GM21360 (cell line): ENCODE results near the gene SRRT.
"Not testable (repeated sequence)": the region's sequence is repeated elsewhere in the genome, so short reads cannot be mapped to it uniquely, and the experiment has no call there.

Experiments
- ATAC-seq: cut with Tn5 transposase; IDR thresholded peaks from one replicate; pipeline ENCODE4 v1.9.1; 2021; ENCODE audit warnings: mild to moderate bottlenecking, moderate library complexity; ENCODE audit not compliant: unreplicated experiment

The SRRT gene

DNA sequence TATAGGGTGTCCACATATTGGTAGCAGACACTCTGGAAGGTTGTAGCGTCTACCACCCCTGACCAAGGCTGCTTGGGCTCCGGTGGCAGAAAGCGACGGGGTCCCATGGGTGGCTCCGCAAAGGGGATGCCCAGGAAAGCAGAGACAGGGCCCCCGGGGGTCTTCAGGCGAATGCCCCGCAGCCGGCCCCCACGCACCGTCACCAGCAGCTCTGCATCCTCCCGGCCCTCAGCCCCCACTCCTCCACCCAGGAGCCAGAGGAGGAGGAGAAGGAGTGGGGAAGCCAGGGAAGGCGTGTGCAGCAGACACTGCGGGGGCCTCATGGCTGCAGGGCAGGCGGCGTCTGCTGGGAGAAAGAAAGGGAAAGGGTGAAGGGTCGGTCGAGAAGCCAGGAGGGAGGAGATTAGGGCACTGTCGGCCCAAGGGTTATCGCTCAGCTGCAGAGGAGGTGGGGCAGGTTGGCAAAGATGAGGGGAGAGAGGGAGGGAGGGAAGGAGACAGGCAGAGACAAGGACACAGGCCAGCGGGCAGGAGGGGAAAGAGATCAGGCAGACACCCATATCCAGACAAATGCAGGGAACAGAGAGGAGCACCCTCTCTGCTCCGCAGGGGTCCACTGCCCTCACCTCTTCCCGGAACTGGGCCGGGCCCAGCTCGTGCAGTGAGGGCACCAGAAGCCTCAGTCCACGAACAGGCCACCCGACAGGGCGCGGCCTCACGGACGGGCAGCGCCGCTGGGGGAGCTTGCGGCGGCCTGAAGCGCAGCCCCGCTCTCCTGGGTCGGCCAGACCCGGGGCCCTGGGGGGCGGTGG, 19.2 kb downstream of the SRRT start:
- ATAC-seq = no peak

DNA sequence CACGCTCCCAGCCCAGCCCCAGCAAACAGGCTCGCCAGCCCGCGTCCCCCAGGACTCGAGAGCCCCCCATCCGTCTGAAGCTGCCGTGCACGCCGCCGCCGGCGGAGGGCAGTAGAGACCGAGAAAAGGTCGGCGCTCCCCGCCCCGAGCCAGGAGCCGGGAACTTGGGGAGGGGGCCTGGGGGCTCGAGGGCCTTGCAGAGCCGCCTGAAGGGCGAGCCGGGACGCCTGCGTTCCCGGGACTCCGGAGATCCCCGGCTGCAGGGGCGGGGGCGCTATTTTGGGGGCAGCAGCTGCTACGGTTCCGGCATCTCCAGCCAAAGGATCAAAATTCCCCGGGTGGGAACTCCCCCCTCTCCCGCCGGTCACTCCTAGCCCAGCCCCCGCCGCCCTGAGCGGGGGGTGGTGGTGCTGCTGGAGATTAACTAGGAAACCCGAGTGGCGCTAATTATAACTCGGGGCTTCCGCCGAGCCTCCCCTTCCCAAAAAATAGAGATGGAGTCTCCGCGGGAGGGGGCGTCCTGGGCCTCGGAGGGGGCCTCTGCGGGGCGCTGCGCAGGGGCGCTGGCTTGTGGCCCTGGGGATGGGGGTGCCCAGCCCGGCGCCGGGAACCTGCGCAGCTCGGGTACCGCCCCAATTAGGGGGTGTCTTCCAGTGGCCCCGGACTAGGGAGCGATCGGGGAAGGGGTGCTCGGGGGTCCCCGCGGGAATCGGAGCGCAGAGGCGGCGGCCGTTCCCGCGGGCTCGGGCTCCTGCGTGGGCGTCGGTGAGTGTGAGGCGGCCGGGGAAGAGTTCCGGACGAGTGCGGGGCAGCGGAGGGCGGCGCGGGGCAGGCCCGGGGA, 20.2 kb downstream of the SRRT start:
- ATAC-seq = no peak

DNA sequence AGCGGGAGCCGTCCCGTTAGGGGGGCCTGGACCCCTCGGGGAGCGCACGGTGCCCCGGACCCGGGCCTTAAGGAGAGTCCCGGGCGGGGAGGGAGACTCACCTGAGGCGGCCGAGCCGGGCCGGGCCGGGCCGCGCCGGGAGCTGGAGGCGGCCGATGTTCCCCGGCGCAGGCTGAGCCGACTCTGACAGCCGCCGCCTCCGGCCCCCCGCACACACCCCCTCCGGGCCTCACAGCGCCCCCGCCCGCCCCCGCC, 20.7 kb downstream of the SRRT start, which contains the start of gene ACHE:
Gene ACHE, minus strand, starts transcription at position 188 of the 255 bp plus-strand sequence. CDS start 1,656 bp downstream, outside the sequence.
- ATAC-seq = no peak

DNA sequence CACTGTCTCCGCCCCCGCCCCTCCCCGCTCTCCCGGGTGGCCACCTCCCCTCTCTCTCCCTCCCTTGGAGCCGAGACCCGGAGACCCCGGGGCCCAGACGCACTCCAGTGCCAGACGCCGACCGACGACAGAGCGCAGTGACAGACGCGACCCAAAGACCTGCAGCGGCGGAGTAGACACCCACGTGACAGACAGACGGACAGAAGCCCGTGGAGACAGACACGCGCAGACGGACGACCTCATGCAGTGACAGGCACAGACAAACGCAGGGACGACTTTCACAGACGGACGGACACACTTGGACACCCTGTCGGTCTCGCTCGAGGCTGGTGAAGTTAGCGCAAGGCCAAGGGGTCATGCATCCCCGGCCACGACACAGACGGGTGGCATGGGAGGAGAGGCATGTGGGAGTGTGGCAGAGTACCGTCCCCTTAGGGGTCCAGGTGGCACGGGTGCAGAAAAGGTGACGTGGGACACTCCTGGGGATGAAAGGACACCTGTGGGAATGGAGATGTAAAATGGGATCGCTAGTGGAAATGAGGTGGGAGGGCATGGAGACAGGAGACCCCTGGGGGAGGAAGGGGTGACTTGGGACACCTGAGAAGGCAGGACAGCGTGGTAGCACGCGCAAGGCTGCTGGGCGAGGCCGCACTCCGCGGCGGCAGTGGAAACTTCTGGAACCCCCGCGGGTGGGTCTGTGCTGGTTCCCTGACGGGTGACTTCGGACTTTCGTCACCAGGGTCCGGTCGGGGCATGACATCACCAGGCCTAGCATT, 21.2 kb downstream of the SRRT start:
- no peak for ATAC-seq

DNA sequence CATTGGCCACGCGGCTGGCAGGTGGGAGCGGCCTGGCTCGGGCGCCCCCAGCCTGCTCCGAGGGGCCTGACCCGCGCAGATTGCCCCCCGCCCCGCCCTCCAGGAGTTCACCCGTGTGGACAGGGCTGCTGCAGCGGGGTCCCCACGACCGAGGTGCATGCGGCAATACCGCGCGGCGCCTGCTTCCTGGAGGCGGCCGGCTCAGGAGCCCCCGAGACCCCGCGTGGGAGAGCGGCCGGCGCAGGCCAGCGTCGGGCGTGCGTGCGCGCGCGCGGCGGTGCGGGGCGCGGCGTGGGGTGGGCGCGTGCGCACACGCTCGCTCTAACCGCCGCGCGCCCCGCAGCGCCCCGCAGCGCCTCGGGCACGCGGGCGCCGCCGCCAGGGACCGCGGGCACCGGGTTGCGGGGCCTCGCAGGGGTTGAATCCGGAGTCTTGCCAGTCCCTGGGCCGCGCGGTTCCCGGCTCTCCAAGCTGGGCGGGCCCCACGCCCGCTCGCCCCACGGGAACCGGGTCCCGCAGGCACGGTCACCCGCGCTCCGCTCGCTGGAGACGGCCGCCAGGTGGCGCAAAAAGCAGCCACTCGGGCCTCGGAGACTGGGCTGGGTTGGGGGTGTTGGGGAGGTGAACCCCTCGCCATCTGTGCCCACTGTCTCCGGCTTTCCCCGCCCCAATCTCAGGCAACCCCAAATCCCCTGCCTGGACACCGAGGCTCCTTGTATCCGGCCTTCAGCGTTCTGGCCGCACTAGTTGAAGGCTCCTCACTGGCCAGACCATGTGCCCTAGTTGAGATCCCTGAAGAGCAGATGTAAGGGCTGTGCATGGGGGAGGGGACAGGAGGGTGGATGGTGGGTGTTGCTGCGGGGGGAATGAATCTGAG, 22.1 kb downstream of the SRRT start:
- ATAC-seq = no peak

DNA sequence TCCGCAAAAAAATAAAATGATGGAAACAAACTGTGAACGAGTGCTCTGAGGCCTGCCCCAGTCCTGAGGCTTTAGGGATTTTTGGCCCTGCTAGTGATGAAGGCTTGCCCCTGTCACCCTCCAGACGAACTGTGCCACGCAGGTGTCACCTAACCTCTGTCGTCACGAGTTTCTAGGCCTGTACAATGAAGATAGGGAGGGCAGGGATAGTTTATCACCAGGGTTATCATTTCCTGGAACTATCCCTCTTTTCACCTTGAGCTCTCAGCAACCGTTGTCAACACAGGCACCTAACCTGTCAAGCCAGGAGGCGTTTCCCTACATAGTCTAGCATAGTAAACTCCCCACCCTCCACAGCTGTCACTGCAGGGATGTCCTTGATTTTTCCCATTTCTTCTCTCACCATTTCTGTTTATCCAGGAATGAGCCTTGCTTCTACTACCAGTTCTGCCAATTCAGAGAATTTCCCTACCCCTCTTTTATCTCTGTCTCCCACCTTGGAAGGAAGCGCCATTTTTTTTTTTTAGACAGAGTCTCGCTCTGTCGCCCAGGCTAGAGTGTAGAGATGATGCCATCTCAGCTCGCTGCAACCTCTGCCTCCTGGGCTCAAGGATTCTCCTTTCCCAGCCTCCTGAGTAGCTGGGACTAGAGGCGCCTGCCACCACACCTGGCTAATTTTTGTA, 23.0 kb downstream of the SRRT start:
- ATAC-seq = no peak

DNA sequence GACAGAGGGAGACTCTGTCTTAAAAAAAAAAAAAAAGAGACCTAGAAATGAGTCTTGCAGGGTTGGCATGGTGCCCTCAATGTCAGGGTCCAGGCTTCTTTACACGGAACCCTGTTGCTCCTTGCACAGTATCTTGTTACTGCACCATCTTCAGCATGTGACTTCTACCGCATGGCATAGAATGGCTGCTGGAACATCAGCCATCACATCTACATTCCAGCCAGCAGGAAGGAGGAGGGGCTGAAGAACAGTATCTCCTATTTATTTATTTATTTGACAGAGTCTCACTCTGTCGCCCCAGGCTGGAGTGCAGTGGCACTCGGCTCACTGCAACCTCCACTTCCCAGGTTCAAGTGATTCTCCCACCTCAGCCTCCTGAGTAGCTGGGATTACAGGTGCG, 24.5 kb downstream of the SRRT start:
- ATAC-seq = no peak

DNA sequence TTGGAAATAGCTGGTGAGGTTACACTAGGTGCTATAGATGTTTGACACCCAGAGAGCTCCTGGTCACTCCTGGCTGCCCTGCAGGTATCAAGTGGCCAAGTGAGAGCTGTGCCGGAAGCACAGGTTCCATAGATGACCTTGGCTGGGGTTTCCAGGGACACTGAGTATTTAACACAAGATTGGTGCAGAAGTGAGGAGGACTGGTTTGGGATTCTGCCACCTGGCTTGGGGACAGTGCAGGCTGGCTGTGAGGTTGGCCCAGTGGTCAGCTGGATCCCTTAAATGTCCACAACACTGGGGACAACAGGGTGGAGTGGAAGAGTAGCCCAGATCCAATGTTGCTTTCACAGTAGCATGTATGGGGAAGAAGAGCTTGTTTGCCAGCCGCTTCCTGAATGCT, 26.1 kb downstream of the SRRT start:
- ATAC-seq = no peak

DNA sequence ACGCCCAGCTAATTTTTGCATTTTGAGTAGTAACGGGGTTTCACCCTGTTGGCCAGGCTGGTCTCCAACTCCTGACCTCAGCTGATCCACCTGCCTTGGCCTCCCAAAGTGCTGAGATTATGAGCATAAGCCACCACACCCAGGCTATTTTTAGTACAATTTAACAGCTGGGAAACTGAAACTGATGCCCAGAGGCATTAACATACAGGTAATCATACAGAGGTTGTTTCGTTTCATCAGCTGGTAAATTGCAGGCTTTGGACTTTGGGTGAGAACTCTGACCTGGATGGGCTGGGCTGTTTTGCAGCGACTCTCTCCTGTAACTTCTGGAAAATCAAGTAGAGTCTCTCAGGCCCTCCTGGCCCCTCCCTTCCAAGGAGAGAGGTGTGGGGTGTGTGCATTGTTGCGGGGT, 27.0 kb downstream of the SRRT start:
- ATAC-seq = no peak

DNA sequence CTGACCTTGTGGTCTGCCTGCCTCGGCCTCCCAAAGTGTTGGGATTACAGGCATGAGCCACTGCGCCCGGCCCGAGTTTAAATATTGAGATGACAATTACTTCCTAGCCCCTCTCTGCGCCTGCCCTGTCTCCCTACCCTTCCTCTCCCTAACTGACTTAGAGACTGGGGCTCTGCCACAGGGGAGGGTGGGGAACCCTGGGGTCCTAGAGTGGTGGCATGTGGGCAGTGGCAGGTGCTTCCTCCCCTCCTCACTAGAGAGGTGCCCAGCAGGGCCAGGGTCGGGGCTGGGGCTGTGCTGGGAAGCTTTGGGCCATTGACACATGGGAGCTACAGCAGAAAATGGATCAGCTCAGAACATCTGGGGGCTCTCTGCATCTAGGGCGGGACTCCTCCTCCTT, 27.7 kb downstream of the SRRT start:
- ATAC-seq = no peak

DNA sequence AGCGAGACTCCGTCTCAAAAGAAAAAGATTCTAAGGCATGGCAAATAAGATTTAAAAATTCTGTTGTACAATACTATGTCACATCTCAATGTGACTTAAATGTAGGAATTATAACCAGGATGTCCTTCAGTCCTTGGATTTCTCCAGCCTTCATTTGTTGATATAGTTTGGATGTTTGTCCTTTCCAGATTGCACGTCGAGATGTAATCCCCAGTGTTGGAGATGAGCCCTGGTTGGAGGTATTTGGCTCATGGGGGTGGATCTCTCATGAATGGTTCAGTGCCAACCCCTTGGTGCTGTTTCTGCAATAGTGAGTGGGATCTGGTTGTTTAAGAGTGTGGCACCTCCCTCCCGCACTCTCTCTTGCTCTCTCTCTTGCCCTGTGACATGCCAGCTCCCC, 33.6 kb downstream of the SRRT start:
- no peak for ATAC-seq

DNA sequence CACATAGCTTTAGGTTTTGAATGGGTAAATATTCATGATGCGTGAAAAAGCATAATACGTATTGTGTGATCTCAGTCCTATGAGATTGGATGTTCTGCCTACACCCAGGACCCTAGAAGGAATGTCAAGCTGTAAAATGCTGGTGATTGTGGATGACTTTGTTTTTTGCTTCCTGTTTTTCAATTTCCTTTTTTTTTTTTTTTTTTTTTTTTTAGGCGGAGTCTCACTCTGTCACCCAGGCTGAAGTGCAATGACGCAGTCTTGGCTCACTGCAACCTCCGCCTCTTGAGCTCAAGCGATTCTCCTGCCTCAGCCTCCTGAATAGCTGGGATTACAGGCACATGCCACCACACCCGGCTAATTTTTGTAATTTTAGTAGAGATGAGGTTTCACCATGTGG, 35.5 kb downstream of the SRRT start:
- ATAC-seq = not testable (repeated sequence)

DNA sequence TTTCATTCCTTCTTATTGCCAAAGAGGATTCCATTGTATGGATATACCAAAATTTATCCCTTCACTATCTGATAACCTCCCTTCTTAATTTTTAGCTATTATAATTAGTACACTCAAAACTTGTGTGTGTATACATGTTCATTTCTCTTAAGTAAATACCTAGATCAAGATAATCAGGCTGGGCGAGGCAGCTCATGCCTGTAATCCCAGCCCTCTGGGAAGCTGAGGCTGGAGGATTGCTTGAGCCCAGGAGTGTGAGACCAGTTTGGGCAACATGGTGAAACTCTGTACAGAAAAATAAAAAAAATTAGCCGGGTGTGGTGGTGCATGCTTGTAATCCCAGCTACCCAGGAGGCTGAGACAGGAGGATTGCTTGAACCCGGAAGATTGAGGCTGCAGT, 36.6 kb downstream of the SRRT start:
- no peak for ATAC-seq

DNA sequence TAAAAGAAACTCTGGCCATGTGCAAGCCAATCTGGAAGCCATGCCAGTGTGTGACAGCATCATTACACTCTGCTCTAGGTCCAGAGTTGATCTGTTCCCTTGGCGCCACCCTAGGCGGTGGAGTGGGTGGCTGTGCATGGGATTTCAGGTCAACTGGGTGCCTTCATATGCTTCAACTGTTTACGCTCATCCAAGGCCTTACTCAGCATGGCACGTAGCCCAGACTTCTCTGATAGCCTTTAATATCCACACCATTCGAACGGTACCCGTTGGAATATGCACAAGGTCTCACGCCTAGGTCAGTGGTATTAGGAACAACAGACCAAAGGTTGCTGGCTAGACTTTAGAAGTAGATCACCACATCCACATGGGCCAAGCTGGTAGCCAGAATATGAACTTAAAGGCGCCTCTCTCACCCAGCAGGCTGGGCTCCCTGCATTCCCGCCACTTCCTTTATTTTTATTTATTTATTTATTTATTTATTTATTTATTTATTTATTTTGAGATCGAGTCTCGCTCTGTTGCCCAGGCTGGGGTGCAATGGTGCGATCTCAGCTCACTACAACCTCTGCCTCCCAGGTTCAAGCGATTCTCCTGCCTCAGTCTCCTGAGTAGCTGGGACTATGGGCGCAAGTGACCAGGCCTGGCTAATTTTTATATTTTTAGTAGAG, 39.4 kb downstream of the SRRT start:
- ATAC-seq = no peak

DNA sequence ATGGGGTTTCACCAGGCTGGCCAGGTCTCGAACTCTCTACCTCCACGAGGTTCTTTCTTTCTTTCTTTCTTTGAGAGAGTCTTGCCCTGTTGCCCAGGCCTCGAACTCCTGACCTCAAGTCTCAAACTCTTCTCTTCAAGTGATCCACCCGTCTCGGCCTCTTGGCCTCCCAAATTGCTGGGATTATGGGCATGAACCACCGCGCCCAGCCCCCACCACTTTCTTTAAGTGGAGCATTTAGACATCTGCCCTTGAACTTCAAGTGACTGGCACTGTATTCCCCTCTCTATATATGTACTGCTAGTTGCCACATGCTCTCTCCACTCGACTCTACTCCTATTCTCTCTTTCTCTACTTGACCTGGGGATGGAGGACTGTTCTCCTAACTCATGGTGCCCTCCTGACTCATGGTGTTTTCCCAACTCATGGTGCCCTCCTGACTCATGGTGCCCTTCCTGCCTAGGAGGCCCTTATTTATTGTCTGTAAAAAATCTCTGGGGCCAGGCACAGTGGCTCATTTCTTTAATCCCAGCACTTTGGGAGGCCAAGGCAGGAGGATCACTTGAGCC, 40.1 kb downstream of the SRRT start:
- ATAC-seq = no peak

DNA sequence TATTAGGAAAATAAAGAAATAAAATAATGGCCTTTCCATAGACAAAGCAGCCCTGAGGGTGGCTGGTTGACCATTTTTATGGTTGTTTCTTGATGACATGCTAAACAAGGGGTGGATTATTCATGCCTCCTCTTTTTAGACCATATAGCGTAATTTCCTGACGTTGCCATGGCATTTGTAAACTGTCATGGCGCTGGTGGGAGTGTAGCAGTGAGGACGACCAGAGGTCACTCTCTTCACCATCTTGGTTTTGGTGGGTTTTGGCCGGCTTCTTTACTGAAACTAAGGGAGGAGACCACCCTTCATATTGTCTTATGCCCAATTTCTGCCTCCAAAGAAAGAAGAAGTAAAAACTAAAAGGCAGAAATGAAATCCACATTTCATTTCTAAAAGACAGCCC, 44.4 kb downstream of the SRRT start:
- not testable (repeated sequence) for ATAC-seq

DNA sequence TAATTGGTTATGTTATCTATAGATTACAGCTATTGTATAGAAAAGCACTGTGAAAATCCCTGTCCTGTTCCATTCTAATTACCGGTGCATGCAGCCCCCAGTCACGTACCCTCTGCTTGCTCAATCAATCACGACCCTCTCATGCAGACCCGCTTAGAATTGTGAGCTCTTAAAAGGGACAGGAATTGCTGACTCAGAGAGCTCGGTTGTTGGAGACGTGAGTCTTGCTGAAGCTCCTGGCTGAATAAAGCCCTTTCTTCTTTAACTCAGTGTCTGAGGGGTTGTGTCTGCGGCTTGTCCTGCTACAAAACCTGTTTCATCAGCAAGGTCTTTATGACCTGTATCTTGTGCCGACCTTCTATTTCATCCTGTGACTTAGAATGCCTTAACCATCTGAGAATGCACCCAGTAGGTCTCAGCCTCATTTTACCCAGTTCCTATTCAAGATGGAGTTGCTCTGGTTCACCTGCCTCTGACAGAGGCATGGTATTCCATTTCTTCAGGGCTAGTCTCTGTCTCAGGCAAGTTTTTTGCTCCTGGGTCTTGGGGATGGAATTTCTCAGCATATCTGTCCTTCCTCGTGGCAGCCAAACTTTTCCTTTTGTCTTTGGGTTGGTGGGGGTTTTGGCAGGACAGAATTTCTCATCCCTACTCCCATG, 45.0 kb downstream of the SRRT start:
- not testable (repeated sequence) for ATAC-seq

DNA sequence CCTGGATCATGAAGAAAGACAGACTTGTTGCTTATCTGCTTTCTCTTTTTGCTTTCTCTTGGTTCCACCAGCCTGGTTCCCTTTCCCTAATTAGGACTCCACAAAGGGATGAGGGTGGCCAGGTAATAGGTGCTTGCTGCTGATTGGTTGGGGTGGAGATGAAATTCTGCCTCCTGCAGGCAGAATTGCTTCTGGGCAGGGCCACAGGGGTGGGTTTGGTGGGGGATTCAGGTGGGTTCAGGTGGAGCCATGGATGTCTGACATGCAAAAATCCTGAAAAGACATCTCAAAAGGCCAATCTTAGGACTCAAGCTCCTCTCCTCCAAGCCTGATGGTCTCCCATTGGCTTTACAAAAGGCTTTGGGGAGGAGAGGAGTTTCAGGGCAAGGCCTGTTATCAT, 46.1 kb downstream of the SRRT start:
- ATAC-seq = no peak

DNA sequence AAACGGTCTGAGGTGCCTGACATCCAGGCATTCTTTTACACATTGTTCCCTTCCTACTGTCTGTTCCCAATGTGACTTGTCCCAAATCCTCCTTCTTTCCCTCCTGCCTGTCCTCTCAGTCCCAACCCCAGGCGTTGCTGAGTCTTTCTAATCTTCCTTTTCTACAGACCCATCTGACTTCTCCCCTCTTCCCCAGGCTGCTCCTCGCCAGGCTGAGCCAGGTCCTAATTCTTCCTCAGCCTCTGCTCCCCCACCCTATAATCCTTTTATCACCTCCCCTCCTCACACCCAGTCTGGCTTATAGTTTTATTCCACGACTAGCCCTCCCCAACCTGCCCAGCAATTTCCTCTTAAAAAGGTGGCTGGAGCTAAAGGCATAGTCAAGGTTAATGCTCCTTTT, 48.7 kb downstream of the SRRT start:
- not testable (repeated sequence) for ATAC-seq
